HG02885 (cell line): ENCODE results near the gene SFTPA1.
A peak's percentile ranks its signal among the peaks of the same experiment; 100 is the strongest.
"Not testable (repeated sequence)": the region's sequence is repeated elsewhere in the genome, so short reads cannot be mapped to it uniquely, and the experiment has no call there.

Experiments
- ATAC-seq: cut with Tn5 transposase; IDR thresholded peaks from one replicate; pipeline ENCODE4 v1.9.1; 2021; ENCODE audit warnings: mild to moderate bottlenecking; ENCODE audit not compliant: unreplicated experiment, poor library complexity

Gene SFTPA1

GRCh38 chr10:79610601-79611191, at the start of gene SFTPA1:
SFTPA1 (plus strand) TSS chr10:79610939; CDS start chr10:79611826, 887 bp downstream.
- no peak for ATAC-seq

- ATAC-seq = no peak
These were observed 49.5 kb upstream of the SFTPA1 start for GRCh38 chr10:79561257-79561656.

GRCh38 chr10:79562135-79562756, 48.5 kb upstream of the SFTPA1 start:
- ATAC-seq = peak; percentile 81

- no peak for ATAC-seq
These were observed 47.3 kb upstream of the SFTPA1 start for GRCh38 chr10:79563426-79563825.

GRCh38 chr10:79570624-79571023, 40.1 kb upstream of the SFTPA1 start:
- not testable (repeated sequence) for ATAC-seq

- ATAC-seq = no peak
These were observed 31.4 kb upstream of the SFTPA1 start for GRCh38 chr10:79579361-79579760.

- no peak for ATAC-seq
These were observed 29.7 kb upstream of the SFTPA1 start for GRCh38 chr10:79581044-79581443.

- ATAC-seq = no peak
These were observed 28.6 kb upstream of the SFTPA1 start for GRCh38 chr10:79582096-79582495.

GRCh38 chr10:79582954-79583353, 27.8 kb upstream of the SFTPA1 start:
- ATAC-seq = not testable (repeated sequence)

- ATAC-seq = no peak
These were observed 27.2 kb upstream of the SFTPA1 start for GRCh38 chr10:79583488-79584024.

- ATAC-seq = no peak
These were observed 24.7 kb upstream of the SFTPA1 start for GRCh38 chr10:79585870-79586527.

GRCh38 chr10:79586933-79587332, 23.8 kb upstream of the SFTPA1 start:
- no peak for ATAC-seq

- ATAC-seq = no peak
These were observed 21.9 kb upstream of the SFTPA1 start for GRCh38 chr10:79588800-79589199.

- ATAC-seq = no peak
These were observed 17.4 kb upstream of the SFTPA1 start for GRCh38 chr10:79593377-79593776.

GRCh38 chr10:79594565-79594964, 16.2 kb upstream of the SFTPA1 start:
- not testable (repeated sequence) for ATAC-seq

GRCh38 chr10:79595510-79595909, 15.2 kb upstream of the SFTPA1 start:
- ATAC-seq = no peak

GRCh38 chr10:79599644-79600043, 11.1 kb upstream of the SFTPA1 start:
- not testable (repeated sequence) for ATAC-seq

GRCh38 chr10:79601939-79602338, 8.8 kb upstream of the SFTPA1 start:
- no peak for ATAC-seq

- no peak for ATAC-seq
These were observed 7.8 kb upstream of the SFTPA1 start for GRCh38 chr10:79602953-79603352.

GRCh38 chr10:79604294-79604693, 6.4 kb upstream of the SFTPA1 start:
- ATAC-seq = no peak

- no peak for ATAC-seq
These were observed 5.4 kb upstream of the SFTPA1 start for GRCh38 chr10:79605308-79605707.
